ENCODE results near the gene HUNK.
"Not testable (repeated sequence)": the region's sequence is repeated elsewhere in the genome, so short reads cannot be mapped to it uniquely, and the experiment has no call there.

The HUNK gene

DNA sequence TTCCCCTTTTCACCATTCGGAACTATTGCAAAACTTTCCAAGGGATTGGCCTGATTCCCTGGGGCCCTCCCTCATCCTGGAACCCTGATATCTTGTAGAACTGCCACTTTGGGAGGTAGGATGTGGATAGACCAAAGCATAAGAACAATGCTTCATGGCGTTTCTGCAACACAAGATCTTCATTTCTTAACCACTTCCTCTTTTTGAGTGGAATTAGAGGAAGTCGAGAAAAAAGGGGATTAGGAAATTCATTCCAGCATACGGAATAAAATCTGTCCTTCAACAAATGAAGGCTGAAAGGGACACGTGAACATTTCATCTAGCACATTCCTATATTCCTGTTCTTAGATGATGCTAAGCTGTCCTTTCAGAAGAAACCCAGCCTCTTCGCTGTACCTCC is 149.3 kb downstream of the HUNK start:
- TF ChIP-seq, protein P1, sequence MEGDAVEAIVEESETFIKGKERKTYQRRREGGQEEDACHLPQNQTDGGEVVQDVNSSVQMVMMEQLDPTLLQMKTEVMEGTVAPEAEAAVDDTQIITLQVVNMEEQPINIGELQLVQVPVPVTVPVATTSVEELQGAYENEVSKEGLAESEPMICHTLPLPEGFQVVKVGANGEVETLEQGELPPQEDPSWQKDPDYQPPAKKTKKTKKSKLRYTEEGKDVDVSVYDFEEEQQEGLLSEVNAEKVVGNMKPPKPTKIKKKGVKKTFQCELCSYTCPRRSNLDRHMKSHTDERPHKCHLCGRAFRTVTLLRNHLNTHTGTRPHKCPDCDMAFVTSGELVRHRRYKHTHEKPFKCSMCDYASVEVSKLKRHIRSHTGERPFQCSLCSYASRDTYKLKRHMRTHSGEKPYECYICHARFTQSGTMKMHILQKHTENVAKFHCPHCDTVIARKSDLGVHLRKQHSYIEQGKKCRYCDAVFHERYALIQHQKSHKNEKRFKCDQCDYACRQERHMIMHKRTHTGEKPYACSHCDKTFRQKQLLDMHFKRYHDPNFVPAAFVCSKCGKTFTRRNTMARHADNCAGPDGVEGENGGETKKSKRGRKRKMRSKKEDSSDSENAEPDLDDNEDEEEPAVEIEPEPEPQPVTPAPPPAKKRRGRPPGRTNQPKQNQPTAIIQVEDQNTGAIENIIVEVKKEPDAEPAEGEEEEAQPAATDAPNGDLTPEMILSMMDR (IDR thresholded peaks at IDR 0.05; ENCODE audit: low read depth, low read length, missing control alignments) = no peak
- H3K4me3 ChIP-seq (ENCODE audit: low read depth, low read length) = no peak overlapping the region
- no peak overlapping the region for H3K27ac ChIP-seq
- no peaks in the 10 kb centered on the region for H3K36me3 ChIP-seq (replicated peaks)
- DNase-seq = no peak
- in situ Hi-C loops (cut with HindIII; ENCODE audit: low pct_ligation_motif_present, low sequenced_read_pairs) = no loop called here
- no peaks in the 10 kb centered on the region for H3K27me3 ChIP-seq (replicated peaks)

DNA sequence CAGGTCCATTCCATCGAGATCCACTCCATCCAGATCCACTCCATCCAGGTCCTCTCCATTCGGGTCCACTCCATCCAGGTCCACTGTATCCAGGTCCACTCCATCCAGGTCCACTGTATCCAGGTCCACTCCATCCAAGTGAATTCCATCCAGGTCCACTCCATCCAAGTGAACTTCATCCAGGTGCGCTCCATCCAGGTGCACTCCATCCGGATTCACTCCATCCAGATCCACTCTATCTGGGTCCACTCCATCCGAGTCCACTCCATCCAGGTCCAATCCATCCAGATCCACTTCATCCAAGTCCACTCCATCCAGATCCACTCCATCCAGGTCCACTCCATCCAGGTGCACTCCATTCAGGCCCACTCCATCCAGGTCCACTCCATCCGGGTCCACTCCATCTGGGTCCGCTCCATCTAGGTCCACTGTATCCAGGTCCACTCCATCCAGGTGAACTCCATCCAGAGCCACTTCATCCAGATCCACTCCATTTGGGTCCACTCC is 157.4 kb downstream of the HUNK start:
- Histone ChIP-seq H3K27ac (no peak overlapping the region), H3K4me3 (ENCODE audit: low read depth, low read length) (no peak overlapping the region), H3K36me3 (replicated peaks) (no peaks in the 10 kb centered on the region), H3K27me3 (replicated peaks) (no peaks in the 10 kb centered on the region)
- DNase-seq = no peak
- TF ChIP-seq, protein P1 (IDR thresholded peaks at IDR 0.05; ENCODE audit: low read depth, low read length, missing control alignments) = no peak
- in situ Hi-C loops (cut with HindIII; ENCODE audit: low pct_ligation_motif_present, low sequenced_read_pairs) = no loop called here

DNA sequence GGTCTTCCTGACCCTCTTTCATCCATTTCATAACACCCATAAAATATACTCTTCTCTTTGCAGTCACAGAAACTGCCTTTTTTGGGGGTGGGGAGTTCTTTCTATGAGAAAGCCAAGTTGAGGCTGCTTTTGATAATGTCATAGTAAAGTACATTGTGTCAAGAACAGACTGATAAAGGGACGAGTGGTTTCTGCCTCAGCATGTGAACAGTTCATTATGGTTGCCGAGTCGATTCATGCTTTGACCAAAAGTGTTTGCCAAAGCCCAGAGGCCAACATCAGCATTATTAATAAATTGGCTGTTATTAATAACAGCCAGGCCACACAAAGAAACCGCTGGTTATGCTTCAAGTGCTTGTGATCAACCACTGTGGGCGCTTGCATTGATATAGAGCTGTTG is 162.0 kb downstream of the HUNK start:
- no peak overlapping the region for H3K4me3 ChIP-seq (ENCODE audit: low read depth, low read length)
- no peaks in the 10 kb centered on the region for H3K27me3 ChIP-seq (replicated peaks)

DNA sequence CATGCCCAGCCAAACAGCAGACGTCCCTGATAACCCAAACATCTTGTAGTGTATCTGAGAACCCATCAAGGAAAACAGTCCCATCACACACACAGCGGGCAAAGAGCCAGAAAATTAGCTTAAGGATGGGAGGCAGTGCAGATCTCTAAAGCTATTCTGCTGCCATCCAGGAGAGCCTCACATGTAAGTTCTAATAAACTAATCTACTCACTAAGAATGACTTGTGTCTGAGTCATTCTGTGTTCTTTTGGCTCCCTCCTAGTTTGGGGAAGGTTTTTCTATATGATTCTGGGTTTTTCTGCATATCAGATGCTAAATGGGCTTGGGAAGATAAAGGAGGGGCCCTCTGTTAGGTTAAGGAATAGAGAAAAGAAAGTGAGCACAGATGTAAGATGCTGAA is 162.8 kb downstream of the HUNK start:
- TF ChIP-seq, protein P1 (IDR thresholded peaks at IDR 0.05; ENCODE audit: low read depth, low read length, missing control alignments) = no peak
- Histone ChIP-seq H3K36me3 (replicated peaks) (no peaks in the 10 kb centered on the region), H3K27ac (no peak overlapping the region), H3K27me3 (replicated peaks) (no peaks in the 10 kb centered on the region), H3K4me3 (ENCODE audit: low read depth, low read length) (no peak overlapping the region)
- in situ Hi-C loops (cut with HindIII; ENCODE audit: low pct_ligation_motif_present, low sequenced_read_pairs) = no loop called here
- no peak for DNase-seq

More for the DNA sequence above, 162.0 kb downstream of the HUNK start:
- Histone ChIP-seq H3K36me3 (replicated peaks) (no peaks in the 10 kb centered on the region), H3K27ac (no peak overlapping the region)
- in situ Hi-C loops (cut with HindIII; ENCODE audit: low pct_ligation_motif_present, low sequenced_read_pairs) = no loop called here
- DNase-seq = no peak
- TF ChIP-seq, protein P1 (IDR thresholded peaks at IDR 0.05; ENCODE audit: low read depth, low read length, missing control alignments) = no peak

DNA sequence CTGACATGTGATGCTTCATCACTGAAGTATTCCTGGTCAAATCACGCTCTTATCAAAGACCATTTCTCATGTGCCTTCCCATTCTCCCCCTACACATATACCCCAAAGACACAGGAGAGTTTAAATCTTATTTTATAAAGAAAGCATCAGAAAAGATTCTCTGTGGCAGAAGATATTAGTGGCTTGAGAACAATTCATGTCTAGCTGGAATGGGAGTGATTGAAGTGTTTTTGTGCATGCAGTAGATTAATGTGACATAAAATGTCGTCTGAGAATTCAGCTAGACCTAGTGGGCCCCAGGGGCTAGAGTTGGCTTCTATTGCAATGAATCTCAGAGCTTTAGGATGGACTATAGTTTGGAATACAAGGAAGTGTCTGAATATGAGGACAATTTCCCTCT is 163.9 kb downstream of the HUNK start:
- no peak overlapping the region for H3K4me3 ChIP-seq (ENCODE audit: low read depth, low read length)
- TF ChIP-seq, protein P1 (IDR thresholded peaks at IDR 0.05; ENCODE audit: low read depth, low read length, missing control alignments) = no peak
- DNase-seq = no peak
- no peaks in the 10 kb centered on the region for H3K27me3 ChIP-seq (replicated peaks)
- in situ Hi-C loops (cut with HindIII; ENCODE audit: low pct_ligation_motif_present, low sequenced_read_pairs) = no loop called here
- H3K27ac ChIP-seq = no peak overlapping the region
- no peaks in the 10 kb centered on the region for H3K36me3 ChIP-seq (replicated peaks)

DNA sequence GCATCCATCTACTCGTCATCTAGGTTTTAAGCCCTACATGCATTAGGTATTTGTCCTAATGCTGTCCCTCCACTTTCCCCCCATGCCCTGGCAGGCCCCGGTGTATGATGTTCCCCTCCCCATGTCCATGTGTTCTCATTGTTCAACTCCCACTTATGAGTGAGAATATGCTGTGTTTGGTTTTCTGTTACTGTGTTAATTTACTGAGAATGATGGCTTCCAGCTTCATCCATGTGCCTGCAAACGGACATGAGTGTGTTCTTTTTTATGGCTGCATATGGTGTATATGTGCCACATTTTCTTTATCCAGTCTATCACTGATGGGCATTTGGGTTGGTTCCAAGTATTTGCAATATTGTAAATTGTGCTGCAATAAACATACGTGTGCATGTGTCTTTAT is 165.9 kb downstream of the HUNK start:
- H3K36me3 ChIP-seq (replicated peaks); H3K27me3 ChIP-seq (replicated peaks); H3K4me3 ChIP-seq (ENCODE audit: low read depth, low read length); in situ Hi-C loops (cut with HindIII; ENCODE audit: low pct_ligation_motif_present, low sequenced_read_pairs); DNase-seq; H3K27ac ChIP-seq: not testable (repeated sequence)

All from brain microvascular endothelial cell (primary cell).